Chondrocyte (in vitro differentiated cells): ENCODE data around the gene TMEM220. TPM values are rescaled to one million over a fixed set of nuclear protein-coding genes. Genes with fewer than 3 reads are reported as not detected.

ENCODE experiments used
- DNase-seq: peaks from one replicate; pipeline ENCODE4 v3.0.0; 2021; ENCODE audit warnings: mixed read lengths, low spot score
- H3K27ac Mint-ChIP-seq: one replicate; pipeline ENCODE4 v1.8.0; 2021; ENCODE audit warnings: mild to moderate bottlenecking, moderate library complexity, mixed read lengths; ENCODE audit not compliant: unreplicated experiment
- H3K27me3 Mint-ChIP-seq: 2 replicates; pipeline ENCODE4 v1.8.0; 2021; ENCODE audit warnings: low read depth, mixed read lengths
- H3K36me3 Mint-ChIP-seq: 2 replicates; pipeline ENCODE4 v1.8.0; 2021; ENCODE audit warnings: low read depth, mixed read lengths
- H3K4me1 Mint-ChIP-seq: 2 replicates; pipeline ENCODE4 v1.8.0; 2021; ENCODE audit warnings: low read depth, mild to moderate bottlenecking, mixed read lengths
- H3K4me3 Mint-ChIP-seq: one replicate; pipeline ENCODE4 v1.8.0; 2021; ENCODE audit warnings: mild to moderate bottlenecking, moderate library complexity, mixed read lengths; ENCODE audit not compliant: unreplicated experiment
- H3K9me3 Mint-ChIP-seq: 2 replicates; pipeline ENCODE4 v1.8.0; 2021; ENCODE audit warnings: low read depth, mixed read lengths
- long read RNA-seq: library from polyadenylated mRNA; stranded (forward); transcript quantifications from one replicate; pipeline ENCODE4 v2.0.0, GENCODE V29; 2021
- total RNA-seq: library from RNA; stranded (reverse); gene quantifications from 3 replicates; pipeline ENCODE4 v1.2.1, GENCODE V29; 2021
- TF ChIP-seq, protein P1 (sequence below): fragments of 200-600 bp; sonication (generic); IDR thresholded peaks from 2 replicates; pipeline ENCODE4 v1.5.0; 2021; ENCODE audit warnings: antibody characterized with exemption, mild to moderate bottlenecking, moderate library complexity

The TMEM220 gene
- total RNA-seq: 4.4 to 7.9 TPM (median 7.6 TPM) in 3 replicates
- long read RNA-seq, transcript TMEM220-201 (6 exons, 3,106 nt): major isoform, 8 of 15 reads
- long read RNA-seq, partial matches to known transcripts: 2 of 15 reads
- long read RNA-seq, other reads (novel, unspliced or antisense): 1 of 15 reads

DNA sequence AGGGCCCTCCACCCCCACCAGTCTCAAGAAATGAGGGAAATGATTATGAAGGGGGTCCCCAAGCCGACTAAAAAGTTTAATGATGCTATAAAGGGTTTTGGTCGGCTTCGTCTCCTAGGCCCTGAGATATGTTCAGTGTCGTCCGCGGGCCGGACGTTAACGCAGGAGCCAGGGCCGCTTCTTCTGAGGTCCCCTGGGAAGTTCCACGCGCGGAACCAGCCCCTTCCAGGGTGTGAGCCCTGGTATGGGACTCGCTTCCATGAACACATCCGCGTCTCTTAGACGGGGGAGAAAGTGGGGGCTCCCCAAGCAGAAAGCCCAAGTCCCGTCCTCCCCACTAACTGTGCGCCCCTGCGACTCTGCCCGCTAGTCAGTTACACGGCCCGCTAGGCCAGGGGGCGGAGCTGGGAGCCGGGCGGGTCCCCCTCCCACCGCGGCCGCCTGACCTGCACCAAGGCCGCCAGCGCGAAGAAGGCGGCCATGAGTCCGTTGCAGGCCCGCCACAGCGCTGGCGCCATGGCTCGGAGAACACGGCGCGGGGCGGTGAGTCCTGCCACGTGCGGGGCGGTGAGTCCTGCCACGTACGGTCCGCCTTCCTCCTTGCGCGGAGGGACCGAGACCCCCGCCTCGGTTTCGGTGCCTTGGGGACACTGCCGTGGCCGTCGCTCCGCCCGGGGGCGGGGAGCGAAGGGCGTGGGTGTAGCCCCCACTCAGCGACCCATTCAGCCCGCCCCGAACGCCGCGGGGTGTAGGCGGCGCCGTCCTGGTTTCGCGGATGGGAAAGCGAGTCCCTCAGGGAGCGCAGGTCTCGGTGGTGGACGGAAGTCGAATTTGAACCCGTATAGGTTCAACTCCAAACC lies at the start of gene TMEM220:
Gene TMEM220 (minus strand): TSS at position 690 of the 860 bp plus-strand sequence. CDS start 172 bp downstream, at position 518.
- Mint-ChIP-seq H3K9me3 (no peaks in the 10 kb centered on the region), H3K36me3 (peaks cover 2% of the 10 kb centered on the region), H3K4me3 (peak within 1 kb of the TSS; percentile 98), H3K27me3 (no peaks in the 10 kb centered on the region), H3K27ac (peak within 1 kb of the TSS; percentile 98), H3K4me1 (peaks cover 20% of the 10 kb centered on the region)
- TF ChIP-seq, protein P1, sequence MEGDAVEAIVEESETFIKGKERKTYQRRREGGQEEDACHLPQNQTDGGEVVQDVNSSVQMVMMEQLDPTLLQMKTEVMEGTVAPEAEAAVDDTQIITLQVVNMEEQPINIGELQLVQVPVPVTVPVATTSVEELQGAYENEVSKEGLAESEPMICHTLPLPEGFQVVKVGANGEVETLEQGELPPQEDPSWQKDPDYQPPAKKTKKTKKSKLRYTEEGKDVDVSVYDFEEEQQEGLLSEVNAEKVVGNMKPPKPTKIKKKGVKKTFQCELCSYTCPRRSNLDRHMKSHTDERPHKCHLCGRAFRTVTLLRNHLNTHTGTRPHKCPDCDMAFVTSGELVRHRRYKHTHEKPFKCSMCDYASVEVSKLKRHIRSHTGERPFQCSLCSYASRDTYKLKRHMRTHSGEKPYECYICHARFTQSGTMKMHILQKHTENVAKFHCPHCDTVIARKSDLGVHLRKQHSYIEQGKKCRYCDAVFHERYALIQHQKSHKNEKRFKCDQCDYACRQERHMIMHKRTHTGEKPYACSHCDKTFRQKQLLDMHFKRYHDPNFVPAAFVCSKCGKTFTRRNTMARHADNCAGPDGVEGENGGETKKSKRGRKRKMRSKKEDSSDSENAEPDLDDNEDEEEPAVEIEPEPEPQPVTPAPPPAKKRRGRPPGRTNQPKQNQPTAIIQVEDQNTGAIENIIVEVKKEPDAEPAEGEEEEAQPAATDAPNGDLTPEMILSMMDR: peak; percentile 10
- DNase-seq: no peak

GRCh38 chr17:10779609-10780008 lies 49.8 kb upstream of the TMEM220 start:
- H3K4me1 Mint-ChIP-seq: no peaks in the 10 kb centered on the region
- no peak for DNase-seq
- TF ChIP-seq, protein P1: no peak
- peaks cover 2% of the 10 kb centered on the region for H3K27me3 Mint-ChIP-seq
- no peak overlapping the region for H3K27ac Mint-ChIP-seq
- H3K36me3 Mint-ChIP-seq: peaks cover 1% of the 10 kb centered on the region
- H3K4me3 Mint-ChIP-seq: no peak overlapping the region
- peaks cover 15% of the 10 kb centered on the region for H3K9me3 Mint-ChIP-seq

GRCh38 chr17:10777890-10778289 lies 48.1 kb upstream of the TMEM220 start:
- Mint-ChIP-seq H3K9me3 (peaks cover 14% of the 10 kb centered on the region), H3K4me3 (no peak overlapping the region), H3K4me1 (no peaks in the 10 kb centered on the region), H3K27me3 (peaks cover 2% of the 10 kb centered on the region), H3K27ac (no peak overlapping the region), H3K36me3 (peaks cover 4% of the 10 kb centered on the region)
- no peak for DNase-seq
- TF ChIP-seq, protein P1: no peak

GRCh38 chr17:10777131-10777807 lies 47.4 kb upstream of the TMEM220 start:
- H3K9me3 Mint-ChIP-seq: peaks cover 15% of the 10 kb centered on the region
- no peak overlapping the region for H3K4me3 Mint-ChIP-seq
- H3K36me3 Mint-ChIP-seq: peaks cover 4% of the 10 kb centered on the region
- DNase-seq: no peak
- no peaks in the 10 kb centered on the region for H3K4me1 Mint-ChIP-seq
- no peaks in the 10 kb centered on the region for H3K27me3 Mint-ChIP-seq
- TF ChIP-seq, protein P1: no peak
- no peak overlapping the region for H3K27ac Mint-ChIP-seq

- peaks cover 17% of the 10 kb centered on the region for H3K9me3 Mint-ChIP-seq
- peaks cover 4% of the 10 kb centered on the region for H3K36me3 Mint-ChIP-seq
- H3K4me1 Mint-ChIP-seq: no peaks in the 10 kb centered on the region
- no peak for DNase-seq
- TF ChIP-seq, protein P1: no peak
- H3K27me3 Mint-ChIP-seq: no peaks in the 10 kb centered on the region
- no peak overlapping the region for H3K4me3 Mint-ChIP-seq
- no peak overlapping the region for H3K27ac Mint-ChIP-seq
Measured at GRCh38 chr17:10776381-10776780, 46.6 kb upstream of the TMEM220 start.
